IMR-90 (cell line): ENCODE measurements around the gene PTH1R. TPM values are rescaled to one million over a fixed set of nuclear protein-coding genes. Genes with fewer than 3 reads are reported as not detected.

Experiments used
- ATAC-seq: fragments of 200-7000 bp; cut with Tn5 transposase; 2 replicates; pipeline ENCODE4 v1.9.1; 2020; ENCODE audit warnings: low read depth, mild to moderate bottlenecking, moderate library complexity
- BruUV-seq: library from RNA; stranded (reverse); fragments of 400-500 nt; replicated peaks from 2 replicates; lab custom pipeline; 2021; lab: Mats Ljungman, UMichigan
- CTCF ChIA-PET: fragments of 300-600 bp; formaldehyde crosslinking; extraction: SDS; loops from one replicate; lab custom pipeline; 2021; ENCODE audit warnings: antibody characterized with exemption; lab: Yijun Ruan, JAX
- POLR2A ChIA-PET: fragments of 300-600 bp; sonication (Branson Sonifier 250); formaldehyde crosslinking; loops from one replicate; lab custom pipeline; 2022; ENCODE audit warnings: antibody characterized with exemption; ENCODE audit not compliant: unreplicated experiment; lab: Charles Lee
- DNase-seq: peaks from one replicate; pipeline ENCODE4 v3.0.0; 2013
- H2AFZ ChIP-seq: replicated peaks from 2 replicates; pipeline ENCODE3; 2013; ENCODE audit warnings: low read length, mild to moderate bottlenecking; ENCODE audit not compliant: poor library complexity
- H2AK5ac ChIP-seq: 2 replicates; pipeline ENCODE4 v1.6.1; 2013; ENCODE audit warnings: low read depth, low read length, inconsistent platforms
- H2AK9ac ChIP-seq: replicated peaks from 2 replicates; pipeline ENCODE3; 2013; ENCODE audit warnings: mild to moderate bottlenecking, low read depth, low read length, moderate library complexity; ENCODE audit not compliant: poor library complexity
- H2BK120ac ChIP-seq: 2 replicates; pipeline ENCODE4 v1.6.1; 2013; ENCODE audit warnings: low read depth, low read length, inconsistent platforms
- H2BK15ac ChIP-seq: 3 replicates; pipeline ENCODE4 v1.6.1; 2013; ENCODE audit warnings: low read depth, low read length, inconsistent platforms
- H2BK20ac ChIP-seq: 2 replicates; pipeline ENCODE4 v1.6.1; 2013; ENCODE audit warnings: low read depth, mild to moderate bottlenecking, inconsistent platforms, low read length, moderate library complexity
- H2BK5ac ChIP-seq: 2 replicates; pipeline ENCODE4 v1.6.1; 2013; ENCODE audit warnings: mild to moderate bottlenecking, low read depth, low read length, inconsistent platforms; ENCODE audit not compliant: poor library complexity, severe bottlenecking
- H3K14ac ChIP-seq: replicated peaks from 2 replicates; pipeline ENCODE4 v1.6.1; 2013; ENCODE audit warnings: low read depth, low read length, inconsistent platforms
- H3K18ac ChIP-seq: 2 replicates; pipeline ENCODE4 v1.6.1; 2013; ENCODE audit warnings: low read depth, low read length, control low read depth
- H3K23ac ChIP-seq: 2 replicates; pipeline ENCODE4 v1.6.1; 2013; ENCODE audit warnings: low read depth, low read length, inconsistent platforms
- H3K27ac ChIP-seq: 2 replicates; pipeline ENCODE4 v1.5.1; 2013; ENCODE audit warnings: mild to moderate bottlenecking, control low read depth, low read length; ENCODE audit not compliant: insufficient read depth
- H3K27me3 ChIP-seq: 2 replicates; pipeline ENCODE4 v1.6.1; 2013; ENCODE audit warnings: low read length; ENCODE audit not compliant: control insufficient read depth, insufficient read depth
- H3K36me3 ChIP-seq: 2 replicates; pipeline ENCODE4 v1.6.1; 2013; ENCODE audit warnings: low read length, mixed read lengths; ENCODE audit not compliant: control insufficient read depth, insufficient read depth
- H3K4ac ChIP-seq: 2 replicates; pipeline ENCODE4 v1.6.1; 2013; ENCODE audit warnings: low read depth, low read length, inconsistent platforms
- H3K4me1 ChIP-seq: 2 replicates; pipeline ENCODE4 v1.6.1; 2013; ENCODE audit warnings: low read length, mixed read lengths; ENCODE audit not compliant: control insufficient read depth, insufficient read depth
- H3K4me2 ChIP-seq: 2 replicates; pipeline ENCODE4 v1.6.1; 2013; ENCODE audit warnings: low read depth, mild to moderate bottlenecking, control low read depth, low read length, moderate library complexity
- H3K4me3 ChIP-seq: 2 replicates; pipeline ENCODE4 v1.5.1; 2013; ENCODE audit warnings: low read depth, mild to moderate bottlenecking, control low read depth, low read length, moderate library complexity; ENCODE audit not compliant: insufficient read depth
- H3K56ac ChIP-seq: 2 replicates; pipeline ENCODE4 v1.6.1; 2013; ENCODE audit warnings: low read length, inconsistent platforms; ENCODE audit not compliant: insufficient read depth; ENCODE audit errors: extremely low read depth
- H3K79me1 ChIP-seq, 2 experiments: 2 replicates each; pipeline ENCODE4 v1.6.1; 2013; ENCODE audit warnings: low read length in 2 of 2, inconsistent platforms in 1 of 2, low read depth in 1 of 2
- H3K9ac ChIP-seq: 2 replicates; pipeline ENCODE4 v1.6.1; 2013; ENCODE audit warnings: low read depth, low read length, control low read depth
- H3K9me1 ChIP-seq: 2 replicates; pipeline ENCODE4 v1.6.1; 2013; ENCODE audit warnings: low read length, inconsistent platforms; ENCODE audit not compliant: insufficient read depth
- H3K9me3 ChIP-seq: 2 replicates; pipeline ENCODE4 v1.6.1; 2013; ENCODE audit warnings: low read length; ENCODE audit not compliant: control insufficient read depth, insufficient read depth
- H4K20me1 ChIP-seq: 2 replicates; pipeline ENCODE4 v1.6.1; 2013; ENCODE audit warnings: low read length, inconsistent platforms; ENCODE audit not compliant: insufficient read depth
- H4K5ac ChIP-seq: 2 replicates; pipeline ENCODE4 v1.6.1; 2013; ENCODE audit warnings: mild to moderate bottlenecking, low read depth, low read length, control low read depth
- H4K8ac ChIP-seq, 2 experiments: 2 replicates each; pipeline ENCODE4 v1.6.1; 2013; ENCODE audit warnings: low read depth in 2 of 2, low read length in 2 of 2, control low read depth in 1 of 2, inconsistent platforms in 1 of 2
- H4K91ac ChIP-seq: 2 replicates; pipeline ENCODE4 v1.6.1; 2013; ENCODE audit warnings: low read depth, low read length, inconsistent platforms; ENCODE audit not compliant: insufficient read depth
- BHLHE40 ChIP-seq: fragments of 150-350 bp; IDR thresholded peaks from 2 replicates; pipeline ENCODE4 v1.6.1; 2016; ENCODE audit warnings: mild to moderate bottlenecking, low read depth, low read length
- CEBPB ChIP-seq: IDR thresholded peaks from 2 replicates; pipeline ENCODE4 v1.6.1; 2012; ENCODE audit warnings: low read depth, low read length, improper control_type of control experiment
- CHD1 ChIP-seq: IDR thresholded peaks from 2 replicates; pipeline ENCODE4 v1.6.1; 2012; ENCODE audit warnings: low read depth, low read length, improper control_type of control experiment
- ELK1 ChIP-seq: fragments of 150-350 bp; IDR thresholded peaks from 2 replicates; pipeline ENCODE4 v1.6.1; 2016; ENCODE audit warnings: low read depth, mild to moderate bottlenecking, low read length, moderate library complexity, borderline replicate concordance
- FOS ChIP-seq: fragments of 150-350 bp; IDR thresholded peaks from 2 replicates; pipeline ENCODE4 v1.6.1; 2016; ENCODE audit warnings: low read depth, low read length
- MAFK ChIP-seq: IDR thresholded peaks from 2 replicates; pipeline ENCODE4 v1.6.1; 2012; ENCODE audit warnings: low read depth, low read length, improper control_type of control experiment
- MAZ ChIP-seq: IDR thresholded peaks from 2 replicates; pipeline ENCODE4 v1.6.1; 2012; ENCODE audit warnings: low read depth, mild to moderate bottlenecking, low read length, improper control_type of control experiment, moderate library complexity, borderline replicate concordance
- MXI1 ChIP-seq: IDR thresholded peaks from 2 replicates; pipeline ENCODE4 v1.6.1; 2012; ENCODE audit warnings: low read depth, mild to moderate bottlenecking, low read length, moderate library complexity, borderline replicate concordance
- NFE2L2 ChIP-seq: fragments of 150-350 bp; IDR thresholded peaks from 2 replicates; pipeline ENCODE4 v1.6.1; 2016; ENCODE audit warnings: low read depth, mild to moderate bottlenecking, low read length
- POLR2A ChIP-seq: IDR thresholded peaks from 2 replicates; pipeline ENCODE4 v1.6.1; 2012; ENCODE audit warnings: mild to moderate bottlenecking, low read depth, low read length
- RAD21 ChIP-seq: IDR thresholded peaks from 2 replicates; pipeline ENCODE4 v1.6.1; 2012; ENCODE audit warnings: low read length, improper control_type of control experiment
- RCOR1 ChIP-seq: IDR thresholded peaks from 2 replicates; pipeline ENCODE4 v1.6.1; 2012; ENCODE audit warnings: mild to moderate bottlenecking, low read length, improper control_type of control experiment; ENCODE audit not compliant: insufficient replicate concordance
- RFX5 ChIP-seq: IDR thresholded peaks from 2 replicates; pipeline ENCODE4 v1.8.0; 2012; ENCODE audit warnings: low read depth, mild to moderate bottlenecking, low read length, moderate library complexity
- SMC3 ChIP-seq: fragments of 150-350 bp; IDR thresholded peaks from 2 replicates; pipeline ENCODE4 v1.6.1; 2016; ENCODE audit warnings: low read depth, mild to moderate bottlenecking, antibody characterized with exemption, low read length, moderate library complexity
- WGBS, 2 experiments: methylation state at CpG; one replicate each; pipeline versions ENCODE4 v1.1.5 to v1.1.7; 2013; ENCODE audit warnings: missing lambda C conversion rate in 2 of 2; ENCODE audit not compliant: insufficient read length in 1 of 2; ENCODE audit errors: extremely low coverage in 2 of 2; 5-methylcytosine and 5-hydroxymethylcytosine counted together
- dilution Hi-C: fragments of 300-500 bp; cut with HindIII; formaldehyde crosslinking; loops from one replicate; pipeline ENCODE4 v1.14.3; 2018; ENCODE audit warnings: low sequenced_read_pairs; ENCODE audit not compliant: unreplicated experiment
- in situ Hi-C: fragments of 300-500 bp; cut with MboI; formaldehyde crosslinking; loops from 3 replicates; pipeline ENCODE4 v1.14.3; 2019; ENCODE audit warnings: low sequenced_read_pairs, inconsistent platforms, mixed read lengths
- intact Hi-C: fragments of 100-400 bp; cut with micrococcal nuclease; formaldehyde crosslinking; loops from 2 replicates; pipeline ENCODE4 v1.10.0; 2022
- polyA plus RNA-seq, 3 experiments: library from polyadenylated mRNA; depleted of rRNA; stranded (reverse); fragments of >200 nt; gene quantifications; 2 replicates each; pipeline ENCODE4 v1.2.3, GENCODE V29; 2012; ENCODE audit warnings: low replicate concordance in 1 of 3
- total RNA-seq: library from RNA; depleted of rRNA; stranded (reverse); fragments of >200 nt; gene quantifications from 2 replicates; pipeline ENCODE4 v1.2.3, GENCODE V29; 2012
- TF ChIP-seq, protein P1 (sequence below): fragments of 150-350 bp; IDR thresholded peaks from 2 replicates; pipeline ENCODE4 v1.6.1; 2017; ENCODE audit warnings: mild to moderate bottlenecking, antibody characterized with exemption, low read length, low read depth

PTH1R gene
- total and polyA plus RNA-seq, 2 of the 4 experiments (the other 2 are of a cell fraction): 0.15 to 0.18 TPM

GRCh38 chr3:46899151-46900006 lies 21.9 kb downstream of the PTH1R start (continued):
- TF ChIP-seq MXI1: no peak

DNA sequence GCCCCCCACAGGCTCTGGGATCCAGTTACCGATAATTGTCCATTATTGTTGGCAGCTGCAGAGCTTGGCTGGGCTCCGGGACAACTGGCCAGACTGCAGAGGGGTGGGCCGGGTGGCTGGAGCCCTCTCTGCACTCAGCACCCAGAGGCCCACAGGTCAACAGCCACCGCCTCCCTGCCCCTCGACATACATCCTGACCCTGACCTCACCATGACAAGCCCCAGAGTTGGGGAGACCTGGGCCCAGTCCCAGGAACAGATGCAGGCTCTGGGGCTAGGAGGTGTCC lies 22.4 kb downstream of the PTH1R start:
- no peak overlapping the region for H3K27ac ChIP-seq
- no peaks in the 10 kb centered on the region for H3K36me3 ChIP-seq
- no peak overlapping the region for H3K56ac ChIP-seq
- no peak overlapping the region for H3K9ac ChIP-seq
- intact Hi-C loops (no loop called here), dilution Hi-C loops (no loop called here), in situ Hi-C loops (no loop called here)
- peaks cover 4% of the 10 kb centered on the region; the same call in 1 of the 2 replicates for H3K9me1 ChIP-seq
- ATAC-seq: no peak
- H2BK15ac ChIP-seq: no peak overlapping the region
- no TSS peak for BruUV-seq
- no peak overlapping the region for H4K91ac ChIP-seq
- no peak overlapping the region for H3K18ac ChIP-seq
- TF ChIP-seq RAD21 (no peak), MAZ (no peak), CEBPB (no peak), SMC3 (no peak), BHLHE40 (no peak), MAFK (no peak), RFX5 (no peak), MXI1 (no peak), ELK1 (no peak), NFE2L2 (no peak), CHD1 (no peak), RCOR1 (no peak), POLR2A (no peak), FOS (no peak)
- TF ChIP-seq, protein P1, sequence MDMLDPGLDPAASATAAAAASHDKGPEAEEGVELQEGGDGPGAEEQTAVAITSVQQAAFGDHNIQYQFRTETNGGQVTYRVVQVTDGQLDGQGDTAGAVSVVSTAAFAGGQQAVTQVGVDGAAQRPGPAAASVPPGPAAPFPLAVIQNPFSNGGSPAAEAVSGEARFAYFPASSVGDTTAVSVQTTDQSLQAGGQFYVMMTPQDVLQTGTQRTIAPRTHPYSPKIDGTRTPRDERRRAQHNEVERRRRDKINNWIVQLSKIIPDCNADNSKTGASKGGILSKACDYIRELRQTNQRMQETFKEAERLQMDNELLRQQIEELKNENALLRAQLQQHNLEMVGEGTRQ: no peak
- no peak overlapping the region for H3K4me2 ChIP-seq
- H2AK5ac ChIP-seq: no peak overlapping the region
- no peak overlapping the region for H4K5ac ChIP-seq
- DNase-seq: no peak
- H2BK20ac ChIP-seq: no peak overlapping the region
- H2AFZ ChIP-seq: no peak overlapping the region
- CTCF ChIA-PET: interaction anchor here (1.0 kb wide), 1 partner anchor 10 kb away, joined by 3 read pairs; no protein-coding TSS in a partner anchor
- no peaks in the 10 kb centered on the region for H3K4me1 ChIP-seq
- peaks cover 11% of the 10 kb centered on the region for H3K27me3 ChIP-seq
- H2BK120ac ChIP-seq: no peak overlapping the region
- WGBS, 2 experiments: no CpG with 5 or more reads among the region's 5 CpGs
- H3K4ac ChIP-seq: no peak overlapping the region
- peak overlapping the region; percentile 42 for H2AK9ac ChIP-seq
- no peak overlapping the region for H2BK5ac ChIP-seq
- H3K4me3 ChIP-seq: no peak overlapping the region
- H3K14ac ChIP-seq: no peak overlapping the region
- H3K79me1 ChIP-seq: no peaks in the 10 kb centered on the region
- H4K20me1 ChIP-seq: peaks cover 4% of the 10 kb centered on the region; the same call in 1 of the 2 replicates
- POLR2A ChIA-PET: no interaction called here
- H3K23ac ChIP-seq: no peak overlapping the region
- H3K9me3 ChIP-seq: no peaks in the 10 kb centered on the region
- H4K8ac ChIP-seq: no peak overlapping the region
